OCI-LY7 (cell line): ENCODE results near the gene GPD1L. TPM values are rescaled to one million over a fixed set of nuclear protein-coding genes. Genes with fewer than 3 reads are reported as not detected.

Experiments
- BruUV-seq: library from RNA; stranded (reverse); fragments of 400-500 nt; replicated peaks from 2 replicates; lab custom pipeline; 2021; lab: Mats Ljungman, UMichigan
- CTCF ChIA-PET: fragments of 300-600 bp; sonication (Branson Sonifier 250); formaldehyde crosslinking; loops from one replicate; lab custom pipeline; 2022; ENCODE audit warnings: antibody characterized with exemption; ENCODE audit not compliant: unreplicated experiment; lab: Charles Lee
- POLR2A ChIA-PET: fragments of 300-600 bp; sonication (Branson Sonifier 250); formaldehyde crosslinking; loops from one replicate; lab custom pipeline; 2022; ENCODE audit warnings: antibody characterized with exemption; lab: Charles Lee
- DNase-seq: peaks from one replicate; pipeline ENCODE4 v3.0.0-alpha.2; 2015; ENCODE audit warnings: low spot score
- H2AFZ ChIP-seq: fragments of 200-600 bp; sonication (generic), shearing (Covaris generic); 2 replicates; pipeline ENCODE4 v1.6.1; 2014; ENCODE audit warnings: mild to moderate bottlenecking, antibody characterized with exemption, low read length, moderate library complexity
- H3K27ac ChIP-seq: fragments of 200-600 bp; sonication (generic); 2 replicates; pipeline ENCODE4 v1.5.1; 2014; ENCODE audit warnings: mixed run types, low read depth, mild to moderate bottlenecking, moderate library complexity, low read length, inconsistent platforms; ENCODE audit not compliant: poor library complexity, severe bottlenecking
- H3K36me3 ChIP-seq: fragments of 200-600 bp; sonication (generic); 2 replicates; pipeline ENCODE4 v1.6.1; 2014; ENCODE audit warnings: mild to moderate bottlenecking, antibody characterized with exemption, low read length, moderate library complexity, mixed read lengths; ENCODE audit not compliant: insufficient read depth
- H3K4me1 ChIP-seq: fragments of 200-600 bp; sonication (generic); 2 replicates; pipeline ENCODE4 v1.5.1; 2014; ENCODE audit warnings: mild to moderate bottlenecking, low read length; ENCODE audit not compliant: insufficient read depth, poor library complexity, severe bottlenecking
- H3K4me2 ChIP-seq: fragments of 200-600 bp; sonication (generic); 2 replicates; pipeline ENCODE4 v1.6.1; 2014; ENCODE audit warnings: mild to moderate bottlenecking, low read length
- H3K4me3 ChIP-seq: fragments of 200-600 bp; sonication (generic); 2 replicates; pipeline ENCODE4 v1.5.1; 2014; ENCODE audit warnings: mild to moderate bottlenecking, low read depth, low read length; ENCODE audit not compliant: poor library complexity, severe bottlenecking
- H3K79me2 ChIP-seq: fragments of 200-600 bp; sonication (generic); 2 replicates; pipeline ENCODE4 v1.6.1; 2016; ENCODE audit warnings: low read depth, mild to moderate bottlenecking, low read length, moderate library complexity, mixed read lengths; ENCODE audit not compliant: insufficient read depth
- H3K9me2 ChIP-seq: fragments of 200-600 bp; sonication (generic); 2 replicates; pipeline ENCODE4 v1.6.1; 2016; ENCODE audit warnings: mild to moderate bottlenecking, low read length, mixed read lengths; ENCODE audit not compliant: insufficient read depth
- H3K9me3 ChIP-seq: fragments of 200-600 bp; sonication (generic); 2 replicates; pipeline ENCODE4 v1.6.1; 2014; ENCODE audit warnings: mild to moderate bottlenecking, mixed run types, low read length, mixed read lengths
- H4K20me1 ChIP-seq: fragments of 200-600 bp; sonication (generic); 2 replicates; pipeline ENCODE4 v1.6.1; 2014; ENCODE audit warnings: mild to moderate bottlenecking, antibody characterized with exemption, low read length, moderate library complexity, mixed read lengths; ENCODE audit not compliant: insufficient read depth
- EZH2phosphoT487 ChIP-seq: fragments of 200-600 bp; sonication (generic); IDR thresholded peaks from 2 replicates; pipeline ENCODE4 v1.6.1; 2018; ENCODE audit warnings: low read depth, borderline replicate concordance, mild to moderate bottlenecking, mixed run types, antibody characterized with exemption, low read length, moderate library complexity, mixed read lengths
- intact Hi-C: fragments of 100-400 bp; cut with micrococcal nuclease; formaldehyde crosslinking; loops from one replicate; pipeline ENCODE4 v1.10.0; 2022; ENCODE audit not compliant: unreplicated experiment
- total RNA-seq, 2 experiments: library from RNA; depleted of rRNA in 1 of 2; stranded (reverse); fragments of >200 nt in 1 of 2; shearing (Covaris generic) in 1 of 2; gene quantifications; 2 replicates each; pipeline ENCODE4 v1.2.3, GENCODE V29; 2014 to 2022
- TF ChIP-seq, protein P1 (sequence below): fragments of 200-600 bp; sonication (generic); conservative IDR thresholded peaks from 2 replicates; pipeline ENCODE4 v1.5.1; 2014; ENCODE audit warnings: mild to moderate bottlenecking, antibody characterized with exemption, low read length, moderate library complexity, mixed read lengths

The GPD1L gene
- total RNA-seq, 2 experiments from 2014 or later, result 27.5 to 29.2 TPM

DNA sequence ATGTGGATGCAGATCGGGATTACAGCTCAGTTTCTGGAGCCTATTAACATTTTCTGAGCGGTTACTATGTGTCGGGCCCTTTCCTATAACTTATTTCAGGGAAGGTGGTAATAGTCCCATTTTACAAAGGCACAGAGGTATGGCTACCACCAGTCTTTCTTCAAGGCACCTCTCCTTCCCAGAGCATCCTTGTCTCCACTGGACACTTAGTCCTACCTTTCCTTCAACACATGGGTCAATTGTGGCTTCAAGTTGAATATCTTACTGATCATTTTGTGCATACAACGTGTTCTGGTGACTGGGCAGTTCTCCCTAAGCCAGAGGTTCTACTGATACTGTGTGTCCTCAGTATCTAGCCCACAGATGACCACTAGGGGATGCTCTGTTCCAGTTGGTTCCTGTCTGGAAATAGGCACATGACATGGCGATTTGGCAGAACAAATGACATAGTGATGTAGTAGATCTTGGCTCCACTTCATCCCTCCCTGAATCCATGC is 71.3 kb downstream of the GPD1L start:
- Histone ChIP-seq H3K9me3 (0 out of 2 replicates have a peak, but pooled peaks cover under 1% of the 10 kb centered on the region), H3K27ac (no peak overlapping the region), H3K36me3 (peaks cover under 1% of the 10 kb centered on the region; the same call in 1 of the 2 replicates), H3K4me3 (no peak overlapping the region), H3K79me2 (no peaks in the 10 kb centered on the region), H3K4me1 (peaks cover 6% of the 10 kb centered on the region), H3K4me2 (no peak overlapping the region), H4K20me1 (no peaks in the 10 kb centered on the region), H2AFZ (0 out of 2 replicates have a peak overlapping the region, but pooled peaks have one; percentile 23), H3K9me2 (no peaks in the 10 kb centered on the region)
- CTCF ChIA-PET, result no interaction called here
- BruUV-seq, result no TSS peak
- intact Hi-C loops, result loop anchor here (1.0 to 5.0 kb wide), 3 partner anchors 63 to 290 kb away; no protein-coding TSS in a partner anchor
- peak; percentile 69 for DNase-seq
- POLR2A ChIA-PET, result no interaction called here
- no peak for TF ChIP-seq EZH2phosphoT487
- TF ChIP-seq, protein P1, sequence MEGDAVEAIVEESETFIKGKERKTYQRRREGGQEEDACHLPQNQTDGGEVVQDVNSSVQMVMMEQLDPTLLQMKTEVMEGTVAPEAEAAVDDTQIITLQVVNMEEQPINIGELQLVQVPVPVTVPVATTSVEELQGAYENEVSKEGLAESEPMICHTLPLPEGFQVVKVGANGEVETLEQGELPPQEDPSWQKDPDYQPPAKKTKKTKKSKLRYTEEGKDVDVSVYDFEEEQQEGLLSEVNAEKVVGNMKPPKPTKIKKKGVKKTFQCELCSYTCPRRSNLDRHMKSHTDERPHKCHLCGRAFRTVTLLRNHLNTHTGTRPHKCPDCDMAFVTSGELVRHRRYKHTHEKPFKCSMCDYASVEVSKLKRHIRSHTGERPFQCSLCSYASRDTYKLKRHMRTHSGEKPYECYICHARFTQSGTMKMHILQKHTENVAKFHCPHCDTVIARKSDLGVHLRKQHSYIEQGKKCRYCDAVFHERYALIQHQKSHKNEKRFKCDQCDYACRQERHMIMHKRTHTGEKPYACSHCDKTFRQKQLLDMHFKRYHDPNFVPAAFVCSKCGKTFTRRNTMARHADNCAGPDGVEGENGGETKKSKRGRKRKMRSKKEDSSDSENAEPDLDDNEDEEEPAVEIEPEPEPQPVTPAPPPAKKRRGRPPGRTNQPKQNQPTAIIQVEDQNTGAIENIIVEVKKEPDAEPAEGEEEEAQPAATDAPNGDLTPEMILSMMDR, result peak; percentile 68

DNA sequence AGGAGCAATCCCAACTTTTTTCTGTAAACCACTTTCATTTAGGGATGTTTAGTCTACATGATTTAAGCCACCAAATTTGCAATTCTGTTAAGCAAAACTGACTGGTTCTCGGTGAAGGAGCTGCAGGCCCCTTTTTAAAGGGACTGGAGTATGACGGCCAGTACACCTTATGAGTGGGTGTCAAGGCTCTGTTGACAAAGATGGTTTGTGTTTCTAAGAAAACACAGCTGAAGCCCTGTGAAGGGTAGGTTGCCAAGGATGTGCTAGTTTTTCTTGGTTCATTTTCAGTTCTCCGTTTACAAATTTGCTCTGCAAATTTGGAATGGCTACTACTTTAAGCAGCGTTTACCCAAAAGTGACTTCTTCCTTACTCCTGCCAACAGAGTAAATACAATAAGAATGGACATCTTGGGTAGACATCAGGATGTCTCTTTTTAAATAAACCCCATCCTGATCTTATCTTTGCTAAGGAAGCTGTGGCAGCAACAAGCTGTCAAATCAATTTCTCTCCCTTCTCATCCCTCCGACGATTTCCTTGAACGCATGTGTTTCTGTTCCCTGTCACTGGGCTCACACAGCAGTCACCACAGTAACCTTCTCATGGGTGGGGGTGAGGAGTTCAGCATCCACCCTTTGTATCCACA is 73.8 kb downstream of the GPD1L start:
- no peak for DNase-seq
- peaks cover 6% of the 10 kb centered on the region for H3K4me1 ChIP-seq
- H3K27ac ChIP-seq, result no peak overlapping the region
- intact Hi-C loops, result no loop called here
- CTCF ChIA-PET, result no interaction called here
- POLR2A ChIA-PET, result interaction anchor here (0.5 kb wide), 1 partner anchor 209 kb away, joined by 3 read pairs; no protein-coding TSS in a partner anchor
- BruUV-seq, result no TSS peak
- TF ChIP-seq, protein P1, result no peak
- no peak for TF ChIP-seq EZH2phosphoT487
- H3K9me2 ChIP-seq, result no peaks in the 10 kb centered on the region
- no peaks in the 10 kb centered on the region for H3K79me2 ChIP-seq
- H3K4me2 ChIP-seq, result no peak overlapping the region
- H3K36me3 ChIP-seq, result no peaks in the 10 kb centered on the region
- no peak overlapping the region for H2AFZ ChIP-seq
- H3K4me3 ChIP-seq, result no peak overlapping the region
- no peaks in the 10 kb centered on the region for H3K9me3 ChIP-seq
- H4K20me1 ChIP-seq, result no peaks in the 10 kb centered on the region

DNA sequence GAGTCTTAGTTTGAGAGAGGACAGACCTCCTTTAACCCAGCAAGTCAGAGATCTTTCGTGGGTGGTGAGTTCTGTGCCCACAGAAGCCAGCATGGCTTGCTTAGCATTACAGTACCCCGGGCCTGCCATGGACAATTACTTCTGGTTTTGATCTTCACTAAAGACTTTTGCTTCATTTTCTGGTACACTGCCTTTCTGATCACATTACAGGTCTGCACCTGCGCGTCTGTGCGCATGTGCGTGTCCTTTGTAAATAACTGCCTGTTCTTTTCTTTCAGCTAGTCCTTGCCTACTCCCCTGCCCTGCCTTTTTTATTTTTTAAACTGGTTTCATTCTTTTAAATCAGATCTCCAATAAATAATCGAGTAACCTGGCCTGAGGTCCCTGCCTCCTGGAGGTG is 74.9 kb downstream of the GPD1L start:
- BruUV-seq, result no TSS peak
- Histone ChIP-seq H3K4me2 (no peak overlapping the region), H3K27ac (no peak overlapping the region), H3K4me3 (no peak overlapping the region), H3K79me2 (no peaks in the 10 kb centered on the region), H3K4me1 (peaks cover 6% of the 10 kb centered on the region), H2AFZ (no peak overlapping the region), H3K9me2 (no peaks in the 10 kb centered on the region), H3K9me3 (no peaks in the 10 kb centered on the region), H4K20me1 (no peaks in the 10 kb centered on the region), H3K36me3 (no peaks in the 10 kb centered on the region)
- CTCF ChIA-PET, result no interaction called here
- intact Hi-C loops, result no loop called here
- POLR2A ChIA-PET, result no interaction called here
- DNase-seq, result peak; percentile 23
- no peak for TF ChIP-seq EZH2phosphoT487
- TF ChIP-seq, protein P1, result no peak
